SU-DHL-6 (cell line): Measurements from ENCODE around the gene SETD1B.

Source experiments
- H2AFZ ChIP-seq: fragments of 200-600 bp; sonication (generic); 2 replicates; pipeline ENCODE4 v1.6.1; 2014; ENCODE audit warnings: low read depth, mild to moderate bottlenecking, moderate library complexity, mixed read lengths, antibody characterized with exemption, low read length; ENCODE audit not compliant: severe bottlenecking
- H3F3A ChIP-seq: fragments of 200-600 bp; shearing (Covaris generic); 2 replicates; pipeline ENCODE4 v1.6.0; 2016; ENCODE audit warnings: antibody characterized with exemption, mild to moderate bottlenecking; ENCODE audit not compliant: insufficient read depth
- H3K27ac ChIP-seq: fragments of 200-600 bp; sonication (generic); 2 replicates; pipeline ENCODE4 v1.5.1; 2016; ENCODE audit warnings: low read depth, mild to moderate bottlenecking, low read length, moderate library complexity, mixed read lengths
- H3K27me3 ChIP-seq: fragments of 200-600 bp; sonication (generic), shearing (Covaris generic); 2 replicates; pipeline ENCODE4 v1.6.0; 2014; ENCODE audit warnings: mild to moderate bottlenecking, low read length
- H3K36me3 ChIP-seq: fragments of 200-600 bp; sonication (generic); 2 replicates; pipeline ENCODE4 v1.6.1; 2014; ENCODE audit warnings: mild to moderate bottlenecking, low read length, mixed read lengths
- H3K4me2 ChIP-seq: fragments of 300-600, 200-600 bp; shearing (Covaris generic), sonication (generic); 2 replicates; pipeline ENCODE4 v1.6.0; 2014; ENCODE audit warnings: low read length, low read depth, mild to moderate bottlenecking; ENCODE audit not compliant: poor library complexity, severe bottlenecking
- H3K4me3 ChIP-seq: fragments of 200-600 bp; sonication (generic); 2 replicates; pipeline ENCODE4 v1.5.1; 2014; ENCODE audit warnings: antibody characterized with exemption, low read length, mild to moderate bottlenecking, mixed read lengths; ENCODE audit not compliant: insufficient read depth, poor library complexity, severe bottlenecking
- H3K79me2 ChIP-seq: fragments of 200-600 bp; sonication (generic); 2 replicates; pipeline ENCODE4 v1.6.1; 2014; ENCODE audit warnings: mild to moderate bottlenecking, low read length, moderate library complexity; ENCODE audit not compliant: insufficient read depth
- H3K9ac ChIP-seq: fragments of 200-600 bp; sonication (generic); 2 replicates; pipeline ENCODE4 v1.7.0; 2014; ENCODE audit warnings: mild to moderate bottlenecking, low read length
- H3K9me2 ChIP-seq: fragments of 200-600 bp; sonication (generic); replicated peaks from 2 replicates; pipeline ENCODE4 v1.6.1; 2014; ENCODE audit warnings: low read length; ENCODE audit not compliant: insufficient read depth
- H3K9me3 ChIP-seq: fragments of 200-600 bp; sonication (generic); 2 replicates; pipeline ENCODE4 v1.6.1; 2014; ENCODE audit warnings: low read length, mixed read lengths; ENCODE audit not compliant: insufficient read depth
- H4K20me1 ChIP-seq: fragments of 200-600 bp; sonication (generic); 2 replicates; pipeline ENCODE4 v1.6.1; 2014; ENCODE audit warnings: low read depth, mild to moderate bottlenecking, antibody characterized with exemption, low read length, moderate library complexity, mixed read lengths
- EZH2phosphoT487 ChIP-seq: fragments of 200-600 bp; sonication (generic), shearing (Covaris generic); conservative IDR thresholded peaks from 2 replicates; pipeline ENCODE4 v1.6.1; 2018; ENCODE audit warnings: mild to moderate bottlenecking, antibody characterized with exemption, low read length, moderate library complexity, mixed read lengths
- TF ChIP-seq, protein P1 (sequence below): fragments of 200-600 bp; sonication (generic); IDR thresholded peaks from one replicate; pipeline ENCODE4 v1.5.1; 2017; ENCODE audit warnings: antibody characterized with exemption, mild to moderate bottlenecking, low read length, moderate library complexity; ENCODE audit not compliant: insufficient read depth, poor library complexity, severe bottlenecking

The SETD1B gene

DNA sequence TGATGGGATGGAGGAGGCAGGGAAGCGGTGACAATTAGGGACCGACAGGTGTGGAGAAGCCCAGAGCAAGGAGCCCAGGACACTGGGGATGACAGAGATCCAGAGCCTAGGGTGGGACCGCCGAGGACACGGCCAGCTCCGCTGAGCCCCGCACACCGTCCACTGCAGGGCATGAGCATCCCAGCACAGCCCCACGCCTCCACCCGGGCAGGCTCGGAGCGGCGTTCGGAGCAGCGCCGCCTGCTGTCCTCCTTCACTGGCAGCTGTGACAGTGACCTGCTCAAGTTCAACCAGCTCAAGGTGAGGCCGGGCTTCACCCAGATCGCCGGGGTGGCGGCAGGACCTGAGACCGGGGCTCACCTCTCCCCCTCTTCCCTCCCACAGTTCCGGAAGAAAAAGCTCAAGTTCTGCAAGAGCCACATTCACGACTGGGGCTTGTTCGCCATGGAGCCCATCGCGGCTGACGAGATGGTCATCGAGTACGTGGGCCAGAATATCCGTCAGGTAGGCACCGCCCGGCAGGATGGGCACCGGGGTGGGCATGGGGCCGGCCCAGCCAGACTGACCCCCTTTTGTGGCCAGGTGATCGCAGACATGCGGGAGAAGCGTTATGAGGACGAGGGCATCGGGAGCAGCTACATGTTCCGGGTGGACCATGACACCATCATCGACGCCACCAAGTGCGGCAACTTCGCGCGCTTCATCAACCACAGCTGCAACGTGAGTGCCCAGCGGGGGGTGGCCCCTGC lies 23.7 kb downstream of the SETD1B start:
- TF ChIP-seq EZH2phosphoT487: no peak
- TF ChIP-seq, protein P1, sequence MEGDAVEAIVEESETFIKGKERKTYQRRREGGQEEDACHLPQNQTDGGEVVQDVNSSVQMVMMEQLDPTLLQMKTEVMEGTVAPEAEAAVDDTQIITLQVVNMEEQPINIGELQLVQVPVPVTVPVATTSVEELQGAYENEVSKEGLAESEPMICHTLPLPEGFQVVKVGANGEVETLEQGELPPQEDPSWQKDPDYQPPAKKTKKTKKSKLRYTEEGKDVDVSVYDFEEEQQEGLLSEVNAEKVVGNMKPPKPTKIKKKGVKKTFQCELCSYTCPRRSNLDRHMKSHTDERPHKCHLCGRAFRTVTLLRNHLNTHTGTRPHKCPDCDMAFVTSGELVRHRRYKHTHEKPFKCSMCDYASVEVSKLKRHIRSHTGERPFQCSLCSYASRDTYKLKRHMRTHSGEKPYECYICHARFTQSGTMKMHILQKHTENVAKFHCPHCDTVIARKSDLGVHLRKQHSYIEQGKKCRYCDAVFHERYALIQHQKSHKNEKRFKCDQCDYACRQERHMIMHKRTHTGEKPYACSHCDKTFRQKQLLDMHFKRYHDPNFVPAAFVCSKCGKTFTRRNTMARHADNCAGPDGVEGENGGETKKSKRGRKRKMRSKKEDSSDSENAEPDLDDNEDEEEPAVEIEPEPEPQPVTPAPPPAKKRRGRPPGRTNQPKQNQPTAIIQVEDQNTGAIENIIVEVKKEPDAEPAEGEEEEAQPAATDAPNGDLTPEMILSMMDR: no peak
- Histone ChIP-seq H3K36me3 (peaks cover 18% of the 10 kb centered on the region; the same call in 1 of the 2 replicates), H3K4me3 (no peak overlapping the region), H3K9me2 (no peaks in the 10 kb centered on the region), H3F3A (peaks cover 3% of the 10 kb centered on the region; the same call in 1 of the 2 replicates), H3K9me3 (no peaks in the 10 kb centered on the region), H2AFZ (no peak overlapping the region), H3K9ac (no peak overlapping the region), H3K27me3 (no peaks in the 10 kb centered on the region), H4K20me1 (no peaks in the 10 kb centered on the region), H3K79me2 (no peaks in the 10 kb centered on the region), H3K4me2 (no peak overlapping the region), H3K27ac (no peak overlapping the region)

DNA sequence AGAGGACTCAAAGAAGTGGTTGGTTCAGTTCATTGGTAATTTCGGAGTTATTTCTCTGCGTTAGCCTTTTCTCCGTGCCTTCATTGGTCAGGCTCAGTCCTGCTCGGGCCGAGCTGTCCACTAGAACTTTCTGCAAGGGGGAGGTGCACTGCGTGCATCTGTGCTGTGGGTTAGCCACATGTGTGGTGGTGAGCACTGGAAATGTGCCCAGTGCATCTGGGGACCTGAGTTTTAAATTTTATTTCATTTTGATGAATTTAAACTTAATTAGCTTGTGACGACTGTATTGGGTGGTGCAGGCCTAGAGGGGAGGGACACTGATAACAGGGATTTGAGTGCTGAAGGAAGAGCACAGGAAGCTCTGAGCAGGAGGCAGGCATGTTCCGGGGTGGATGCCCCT lies 24.5 kb downstream of the SETD1B start:
- TF ChIP-seq, protein P1: no peak
- Histone ChIP-seq H3K79me2 (no peaks in the 10 kb centered on the region), H3K9ac (no peak overlapping the region), H3K27ac (no peak overlapping the region), H3K36me3 (peaks cover 18% of the 10 kb centered on the region; the same call in 1 of the 2 replicates), H3K9me3 (no peaks in the 10 kb centered on the region), H4K20me1 (no peaks in the 10 kb centered on the region), H3K9me2 (no peaks in the 10 kb centered on the region), H3K4me2 (no peak overlapping the region), H3K4me3 (no peak overlapping the region), H2AFZ (no peak overlapping the region), H3K27me3 (no peaks in the 10 kb centered on the region), H3F3A (peaks cover 4% of the 10 kb centered on the region; the same call in 1 of the 2 replicates)

GRCh38 chr12:121828826-121829225 lies 25.0 kb downstream of the SETD1B start:
- peaks cover 18% of the 10 kb centered on the region; the same call in 1 of the 2 replicates for H3K36me3 ChIP-seq
- peaks cover 4% of the 10 kb centered on the region; the same call in 1 of the 2 replicates for H3F3A ChIP-seq
- H3K79me2 ChIP-seq: no peaks in the 10 kb centered on the region
- H3K27ac ChIP-seq: no peak overlapping the region
- no peaks in the 10 kb centered on the region for H4K20me1 ChIP-seq
- no peak overlapping the region for H3K9ac ChIP-seq
- no peaks in the 10 kb centered on the region for H3K9me3 ChIP-seq
- TF ChIP-seq, protein P1: no peak
- no peak for TF ChIP-seq EZH2phosphoT487
- H3K4me3 ChIP-seq: no peak overlapping the region
- H3K9me2 ChIP-seq: no peaks in the 10 kb centered on the region
- H2AFZ ChIP-seq: no peak overlapping the region
- H3K27me3 ChIP-seq: no peaks in the 10 kb centered on the region
- no peak overlapping the region for H3K4me2 ChIP-seq
